Measurements from ENCODE around the gene BIRC3. TPM values are rescaled to one million over a fixed set of nuclear protein-coding genes. Genes with fewer than 3 reads are reported as not detected.

BIRC3 gene
- polyA plus RNA-seq, 1 donor (not counting 4 experiments of a cell fraction or from before 2014, with no cell fraction given): 2.1 TPM

DNA sequence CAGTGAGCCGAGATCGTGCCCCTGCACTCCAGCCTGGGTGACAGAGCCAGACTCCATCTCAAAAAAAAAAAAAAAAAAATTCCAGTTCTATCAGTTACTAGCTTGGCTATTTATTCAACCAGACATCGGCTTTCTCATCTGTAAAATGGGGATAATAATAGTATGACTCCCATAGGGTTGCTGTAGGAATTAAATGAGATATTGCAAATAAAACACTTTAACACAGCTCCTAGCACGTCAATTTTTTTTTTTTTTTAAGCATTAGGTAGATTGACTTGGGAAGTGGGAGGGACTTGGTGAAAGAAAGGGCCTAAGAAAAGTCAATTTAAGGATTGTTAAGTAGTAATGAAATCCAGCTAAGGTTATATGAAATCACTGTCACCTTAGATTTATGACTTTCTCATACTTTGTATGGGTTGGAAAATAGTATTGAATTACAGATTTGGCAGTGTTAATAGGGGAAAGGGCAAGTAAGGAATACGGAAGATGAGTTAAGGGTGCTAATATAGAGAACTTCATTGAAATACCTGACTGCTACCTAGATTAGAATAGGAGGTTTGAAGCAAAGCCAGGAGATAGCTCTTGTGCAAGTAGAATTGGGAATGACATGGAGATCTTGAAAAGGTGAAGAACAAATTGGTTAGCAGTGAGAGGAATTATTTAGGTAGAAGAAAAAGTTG lies 58.6 kb downstream of the BIRC3 start:
- peaks cover 12% of the 10 kb centered on the region for H3K79me2 ChIP-seq (ENCODE audit: control insufficient read depth, insufficient read depth, low read length)
- no peak for FAIRE-seq

DNA sequence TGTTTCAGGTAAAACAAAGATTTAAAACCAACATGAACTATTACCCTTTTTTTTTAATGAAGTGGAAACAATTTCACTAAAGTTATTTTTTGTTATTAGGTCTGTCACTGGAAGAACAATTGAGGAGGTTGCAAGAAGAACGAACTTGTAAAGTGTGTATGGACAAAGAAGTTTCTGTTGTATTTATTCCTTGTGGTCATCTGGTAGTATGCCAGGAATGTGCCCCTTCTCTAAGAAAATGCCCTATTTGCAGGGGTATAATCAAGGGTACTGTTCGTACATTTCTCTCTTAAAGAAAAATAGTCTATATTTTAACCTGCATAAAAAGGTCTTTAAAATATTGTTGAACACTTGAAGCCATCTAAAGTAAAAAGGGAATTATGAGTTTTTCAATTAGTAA lies 60.6 kb downstream of the BIRC3 start:
- H3K4me3 ChIP-seq (ENCODE audit: control insufficient read depth in 2 of 3, extremely low read depth in 1 of 3, insufficient read depth in 2 of 3, low read depth in 1 of 3, low read length in 3 of 3): no peak overlapping the region
- peaks cover 7 to 24% of the 10 kb centered on the region in 2 experiments for H3K36me3 ChIP-seq (ENCODE audit: control insufficient read depth in 2 of 2, extremely low read depth in 1 of 2, insufficient read depth in 2 of 2, low read length in 2 of 2)
- H2AFZ ChIP-seq (ENCODE audit: control insufficient read depth, low read length): no peak overlapping the region
- no peak overlapping the region for H3K9ac ChIP-seq (ENCODE audit: control insufficient read depth, extremely low read depth, insufficient read depth, low read length)
- DNase-seq (ENCODE audit: low read depth, low spot score): no peak
- H3K9me1 ChIP-seq (ENCODE audit: control insufficient read depth, extremely low read depth, insufficient read depth, low read length): no peaks in the 10 kb centered on the region
- H3K27ac ChIP-seq (ENCODE audit: control insufficient read depth, insufficient read depth, low read length): no peak overlapping the region
- no peaks in the 10 kb centered on the region for H3K9me3 ChIP-seq (ENCODE audit: control insufficient read depth, low read depth, low read length)
- no peaks in the 10 kb centered on the region for H3K4me1 ChIP-seq (ENCODE audit: control insufficient read depth, extremely low read depth, insufficient read depth, low read length)
- H3K79me2 ChIP-seq (ENCODE audit: control insufficient read depth, insufficient read depth, low read length): peaks cover 12% of the 10 kb centered on the region
- H3K4me2 ChIP-seq (ENCODE audit: control insufficient read depth, extremely low read depth, insufficient read depth, low read depth, low read length): no peak overlapping the region
- no peak for FAIRE-seq
- TF ChIP-seq, protein P1, sequence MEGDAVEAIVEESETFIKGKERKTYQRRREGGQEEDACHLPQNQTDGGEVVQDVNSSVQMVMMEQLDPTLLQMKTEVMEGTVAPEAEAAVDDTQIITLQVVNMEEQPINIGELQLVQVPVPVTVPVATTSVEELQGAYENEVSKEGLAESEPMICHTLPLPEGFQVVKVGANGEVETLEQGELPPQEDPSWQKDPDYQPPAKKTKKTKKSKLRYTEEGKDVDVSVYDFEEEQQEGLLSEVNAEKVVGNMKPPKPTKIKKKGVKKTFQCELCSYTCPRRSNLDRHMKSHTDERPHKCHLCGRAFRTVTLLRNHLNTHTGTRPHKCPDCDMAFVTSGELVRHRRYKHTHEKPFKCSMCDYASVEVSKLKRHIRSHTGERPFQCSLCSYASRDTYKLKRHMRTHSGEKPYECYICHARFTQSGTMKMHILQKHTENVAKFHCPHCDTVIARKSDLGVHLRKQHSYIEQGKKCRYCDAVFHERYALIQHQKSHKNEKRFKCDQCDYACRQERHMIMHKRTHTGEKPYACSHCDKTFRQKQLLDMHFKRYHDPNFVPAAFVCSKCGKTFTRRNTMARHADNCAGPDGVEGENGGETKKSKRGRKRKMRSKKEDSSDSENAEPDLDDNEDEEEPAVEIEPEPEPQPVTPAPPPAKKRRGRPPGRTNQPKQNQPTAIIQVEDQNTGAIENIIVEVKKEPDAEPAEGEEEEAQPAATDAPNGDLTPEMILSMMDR (optimal IDR thresholded peaks at IDR 0.05 in 1 of 3, IDR thresholded peaks at IDR 0.05 in 1 of 3, conservative IDR thresholded peaks at IDR 0.05 in 1 of 3; ENCODE audit: extremely low read depth in 1 of 3, insufficient read depth in 2 of 3, low read length in 3 of 3): no peak
- no peak for TF ChIP-seq EZH2 (IDR thresholded peaks at IDR 0.05; ENCODE audit: low read length)
- no peaks in the 10 kb centered on the region for H4K20me1 ChIP-seq (ENCODE audit: control insufficient read depth, extremely low read depth, insufficient read depth, low read length)
- dilution Hi-C loops (cut with MboI; ENCODE audit: extremely low pct_ligation_motif_present, low sequenced_read_pairs): no loop called here
- no peaks in the 10 kb centered on the region for H3K27me3 ChIP-seq (ENCODE audit: control insufficient read depth, extremely low read depth, insufficient read depth, low read length)

More for the DNA sequence above, 58.6 kb downstream of the BIRC3 start:
- Histone ChIP-seq H3K9me1 (ENCODE audit: control insufficient read depth, extremely low read depth, insufficient read depth, low read length) (no peaks in the 10 kb centered on the region), H3K27me3 (ENCODE audit: control insufficient read depth, extremely low read depth, insufficient read depth, low read length) (no peaks in the 10 kb centered on the region), H3K4me2 (ENCODE audit: control insufficient read depth, extremely low read depth, insufficient read depth, low read depth, low read length) (no peak overlapping the region), H3K9me3 (ENCODE audit: control insufficient read depth, low read depth, low read length) (no peaks in the 10 kb centered on the region), H2AFZ (ENCODE audit: control insufficient read depth, low read length) (no peak overlapping the region), H3K4me3 (ENCODE audit: control insufficient read depth in 2 of 3, extremely low read depth in 1 of 3, insufficient read depth in 2 of 3, low read depth in 1 of 3, low read length in 3 of 3) (no peak overlapping the region), H3K4me1 (ENCODE audit: control insufficient read depth, extremely low read depth, insufficient read depth, low read length) (no peaks in the 10 kb centered on the region), H3K36me3 (ENCODE audit: control insufficient read depth in 2 of 2, extremely low read depth in 1 of 2, insufficient read depth in 2 of 2, low read length in 2 of 2) (peaks cover 7 to 24% of the 10 kb centered on the region in 2 experiments), H3K9ac (ENCODE audit: control insufficient read depth, extremely low read depth, insufficient read depth, low read length) (no peak overlapping the region), H4K20me1 (ENCODE audit: control insufficient read depth, extremely low read depth, insufficient read depth, low read length) (no peaks in the 10 kb centered on the region), H3K27ac (ENCODE audit: control insufficient read depth, insufficient read depth, low read length) (no peak overlapping the region)
- no peak for DNase-seq (ENCODE audit: low read depth, low spot score)
- TF ChIP-seq EZH2 (IDR thresholded peaks at IDR 0.05; ENCODE audit: low read length): no peak
- TF ChIP-seq, protein P1 (optimal IDR thresholded peaks at IDR 0.05 in 1 of 3, IDR thresholded peaks at IDR 0.05 in 1 of 3, conservative IDR thresholded peaks at IDR 0.05 in 1 of 3; ENCODE audit: extremely low read depth in 1 of 3, insufficient read depth in 2 of 3, low read length in 3 of 3): no peak
- dilution Hi-C loops (cut with MboI; ENCODE audit: extremely low pct_ligation_motif_present, low sequenced_read_pairs): no loop called here

All from keratinocyte (primary cell).